SU-DHL-6 (cell line): Measurements from ENCODE around the gene LAMB4.

Experiments
- CTCF ChIP-seq: fragments of 200-600 bp; sonication (generic); IDR thresholded peaks from one replicate; pipeline ENCODE4 v1.5.1; 2017; ENCODE audit warnings: antibody characterized with exemption, mild to moderate bottlenecking, low read length, moderate library complexity; ENCODE audit not compliant: insufficient read depth, poor library complexity, severe bottlenecking
- EZH2phosphoT487 ChIP-seq: fragments of 200-600 bp; sonication (generic), shearing (Covaris generic); conservative IDR thresholded peaks from 2 replicates; pipeline ENCODE4 v1.6.1; 2018; ENCODE audit warnings: mild to moderate bottlenecking, antibody characterized with exemption, low read length, moderate library complexity, mixed read lengths

- TF ChIP-seq CTCF (no peak), EZH2phosphoT487 (no peak)
Measured at GRCh38 chr7:108079276-108079647, 50.9 kb downstream of the LAMB4 start.
